SK-N-DZ (cell line): Measurements from ENCODE around the gene AJAP1.
A peak's percentile ranks its signal among the peaks of the same experiment; 100 is the strongest.

Experiments
- DNase-seq: peaks from one replicate; pipeline ENCODE4 v3.0.0-alpha.2; 2015; ENCODE audit warnings: low spot score

Gene AJAP1

GRCh38 chr1:4630561-4630960 is 23.8 kb upstream of the AJAP1 start:
- no peak for DNase-seq

- DNase-seq, result no peak
These were observed 23.1 kb upstream of the AJAP1 start for GRCh38 chr1:4631321-4631720.

GRCh38 chr1:4633346-4633745 is 21.1 kb upstream of the AJAP1 start:
- no peak for DNase-seq

- no peak for DNase-seq
These were observed 20.1 kb upstream of the AJAP1 start for GRCh38 chr1:4634156-4634792.

GRCh38 chr1:4634793-4635406 is 19.5 kb upstream of the AJAP1 start:
- no peak for DNase-seq

- no peak for DNase-seq
These were observed 18.2 kb upstream of the AJAP1 start for GRCh38 chr1:4636186-4636585.

GRCh38 chr1:4636644-4637380 is 17.6 kb upstream of the AJAP1 start:
- no peak for DNase-seq

GRCh38 chr1:4637616-4638344 is 16.6 kb upstream of the AJAP1 start:
- DNase-seq, result no peak

GRCh38 chr1:4638345-4638729 is 16.1 kb upstream of the AJAP1 start:
- no peak for DNase-seq

- no peak for DNase-seq
These were observed 13.5 kb upstream of the AJAP1 start for GRCh38 chr1:4640931-4641330.

- no peak for DNase-seq
These were observed 7.0 kb upstream of the AJAP1 start for GRCh38 chr1:4647391-4647790.

GRCh38 chr1:4648657-4649056 is 5.8 kb upstream of the AJAP1 start:
- DNase-seq, result no peak

GRCh38 chr1:4650481-4650880 is 3.9 kb upstream of the AJAP1 start:
- DNase-seq, result no peak

GRCh38 chr1:4650981-4651380 is 3.4 kb upstream of the AJAP1 start:
- no peak for DNase-seq

- peak; percentile 22 for DNase-seq
These were observed 1.6 kb upstream of the AJAP1 start for GRCh38 chr1:4652631-4653327.

GRCh38 chr1:4653328-4653660 is 1.1 kb upstream of the AJAP1 start:
- DNase-seq, result no peak

- no peak for DNase-seq
These were observed 610 bp downstream of the AJAP1 start for GRCh38 chr1:4654764-4655673.

GRCh38 chr1:4655674-4656532 is 1.5 kb downstream of the AJAP1 start:
- DNase-seq, result no peak

- DNase-seq, result no peak
These were observed 2.2 kb downstream of the AJAP1 start for GRCh38 chr1:4656533-4657140.
